T47D (cell line): ENCODE measurements around the gene HCFC1.

Experiments
- DNase-seq, 2 experiments: peaks; one replicate each; pipeline versions ENCODE4 v3.0.0 to v3.0.0-alpha.2; 2011 to 2012; ENCODE audit warnings: low read depth in 1 of 2, low spot score in 1 of 2
- JUND ChIP-seq: IDR thresholded peaks from 2 replicates; pipeline ENCODE4 v1.6.1; 2012; ENCODE audit warnings: low read depth
- in situ Hi-C: cut with HindIII; loops from 2 replicates; pipeline ENCODE4 v1.10.0; 2016; ENCODE audit warnings: low sequenced_read_pairs, low pct_unique_long_range_greater_than_20kb

Gene HCFC1

GRCh38 chrX:153910446-153910845 lies 61.2 kb downstream of the HCFC1 start:
- in situ Hi-C loops: no loop called here
- TF ChIP-seq JUND: no peak

GRCh38 chrX:153909980-153910360 lies 61.6 kb downstream of the HCFC1 start:
- no peak for TF ChIP-seq JUND
- in situ Hi-C loops: no loop called here
- DNase-seq: no peak

More at GRCh38 chrX:153910446-153910845, 61.2 kb downstream of the HCFC1 start:
- DNase-seq: no peak

- TF ChIP-seq JUND: no peak
- in situ Hi-C loops: no loop called here
- no peak for DNase-seq
These were observed 62.3 kb downstream of the HCFC1 start for GRCh38 chrX:153909024-153909979.

- DNase-seq: no peak
- TF ChIP-seq JUND: no peak
- in situ Hi-C loops: no loop called here
These were observed 63.3 kb downstream of the HCFC1 start for GRCh38 chrX:153908219-153908860.

- no peak for DNase-seq
- in situ Hi-C loops: no loop called here
- no peak for TF ChIP-seq JUND
These were observed 64.2 kb downstream of the HCFC1 start for GRCh38 chrX:153907456-153907855.

- DNase-seq: no peak
- in situ Hi-C loops: no loop called here
These were observed 65.3 kb downstream of the HCFC1 start for GRCh38 chrX:153906126-153906917.

GRCh38 chrX:153905481-153906095 lies 66.0 kb downstream of the HCFC1 start:
- DNase-seq: no peak
- no peak for TF ChIP-seq JUND
- in situ Hi-C loops: no loop called here

More at GRCh38 chrX:153906126-153906917, 65.3 kb downstream of the HCFC1 start:
- no peak for TF ChIP-seq JUND

- TF ChIP-seq JUND: no peak
- in situ Hi-C loops: no loop called here
- DNase-seq: no peak
These were observed 67.3 kb downstream of the HCFC1 start, which contains the start of gene AVPR2 for GRCh38 chrX:153903991-153904957. Gene AVPR2 (plus strand): TSS chrX:153904673. CDS start chrX:153905146, 473 bp downstream.

- in situ Hi-C loops: no loop called here
- no peak for TF ChIP-seq JUND
These were observed 68.2 kb downstream of the HCFC1 start for GRCh38 chrX:153903238-153903980.

GRCh38 chrX:153902385-153902784 lies 69.2 kb downstream of the HCFC1 start:
- DNase-seq: no peak
- in situ Hi-C loops: no loop called here
- TF ChIP-seq JUND: no peak

More at GRCh38 chrX:153903238-153903980, 68.2 kb downstream of the HCFC1 start:
- no peak for DNase-seq
